HG03159 (cell line): Measurements from ENCODE around the gene CHMP1A.
"Not testable (repeated sequence)": the region's sequence is repeated elsewhere in the genome, so short reads cannot be mapped to it uniquely, and the experiment has no call there.

Experiments
- ATAC-seq: cut with Tn5 transposase; IDR thresholded peaks from one replicate; pipeline ENCODE4 v1.9.1; 2021; ENCODE audit warnings: mild to moderate bottlenecking, moderate library complexity; ENCODE audit not compliant: unreplicated experiment

CHMP1A gene

DNA sequence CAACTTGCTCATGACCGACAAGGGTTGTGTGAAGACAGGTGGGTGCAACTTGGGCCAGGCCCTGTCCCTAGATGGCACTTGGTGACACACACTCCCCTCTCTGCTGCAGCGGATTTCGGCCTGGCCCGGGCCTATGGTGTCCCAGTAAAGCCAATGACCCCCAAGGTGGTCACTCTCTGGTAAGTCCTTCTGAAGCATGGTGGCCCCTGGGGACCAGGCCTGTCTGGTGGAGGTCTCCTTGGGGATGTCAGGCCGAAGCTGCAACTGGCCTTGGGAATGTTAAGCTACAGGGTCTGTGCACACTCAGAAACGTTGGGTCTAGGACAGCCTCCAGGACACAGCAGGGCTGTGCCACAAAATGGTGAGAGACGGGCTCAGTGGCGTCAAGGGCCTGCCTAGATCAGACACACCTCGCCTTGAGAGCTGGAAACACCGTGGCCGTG, 35.8 kb upstream of the CHMP1A start:
- ATAC-seq, result no peak

DNA sequence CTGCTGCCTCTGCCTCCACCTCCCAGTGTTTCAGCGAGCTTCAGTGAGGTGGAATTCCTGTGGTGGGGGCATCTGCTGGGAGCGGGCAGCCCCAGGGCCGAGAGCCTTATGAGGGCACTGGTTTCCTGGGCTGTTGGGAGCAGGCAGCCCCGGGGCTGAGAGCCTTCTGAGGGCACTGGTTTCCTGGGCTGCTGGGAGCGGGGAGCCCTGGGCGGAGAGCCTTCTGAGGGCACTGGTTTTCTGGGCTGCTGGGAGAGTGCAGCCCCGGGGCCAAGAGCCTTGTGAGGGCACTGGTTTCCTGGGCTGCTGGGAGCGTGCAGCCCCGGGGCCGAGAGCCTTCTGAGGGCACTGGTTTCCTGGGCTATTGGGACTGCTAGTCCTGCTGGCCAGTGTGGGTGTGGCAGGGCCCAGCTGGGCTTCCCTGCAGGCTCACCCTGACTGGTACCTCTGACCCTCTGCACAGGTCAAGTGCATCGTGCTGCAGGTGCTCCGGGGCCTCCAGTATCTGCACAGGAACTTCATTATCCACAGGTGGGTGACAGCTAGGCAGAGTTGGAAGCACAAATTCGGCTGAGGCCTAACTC, 34.6 kb upstream of the CHMP1A start:
- no peak for ATAC-seq

DNA sequence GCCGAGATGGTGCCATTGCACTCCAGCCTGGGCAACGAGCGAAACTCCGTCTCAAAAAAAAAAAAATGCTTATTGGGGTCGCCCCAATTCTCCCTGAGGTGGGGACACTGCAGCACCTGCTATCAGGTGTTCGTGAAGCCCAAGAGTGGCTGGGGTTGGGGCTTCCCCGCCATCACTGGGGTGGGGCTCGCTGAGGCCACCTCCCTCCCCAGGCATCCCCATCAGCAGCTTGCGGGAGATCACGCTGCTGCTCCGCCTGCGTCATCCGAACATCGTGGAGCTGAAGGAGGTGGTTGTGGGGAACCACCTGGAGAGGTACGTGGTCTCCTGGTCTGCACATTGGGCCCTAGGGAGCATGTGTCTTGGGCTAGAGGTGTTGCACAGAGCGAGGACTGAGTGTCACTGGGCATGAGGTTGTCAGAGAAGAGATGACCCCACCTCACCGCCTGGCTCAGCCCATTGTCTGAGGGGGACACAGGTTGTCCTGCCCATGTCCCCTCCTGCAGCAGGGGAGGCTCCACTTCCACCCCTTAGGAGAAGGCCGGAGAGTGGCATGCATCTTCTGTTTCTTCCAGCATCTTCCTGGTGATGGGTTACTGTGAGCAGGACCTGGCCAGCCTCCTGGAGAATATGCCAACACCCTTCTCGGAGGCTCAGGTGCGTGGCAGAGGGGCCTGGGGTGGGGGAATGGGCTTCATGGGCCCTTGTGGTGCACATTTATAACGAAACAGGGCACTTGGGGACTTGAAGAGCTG, 33.9 kb upstream of the CHMP1A start:
- ATAC-seq, result no peak

DNA sequence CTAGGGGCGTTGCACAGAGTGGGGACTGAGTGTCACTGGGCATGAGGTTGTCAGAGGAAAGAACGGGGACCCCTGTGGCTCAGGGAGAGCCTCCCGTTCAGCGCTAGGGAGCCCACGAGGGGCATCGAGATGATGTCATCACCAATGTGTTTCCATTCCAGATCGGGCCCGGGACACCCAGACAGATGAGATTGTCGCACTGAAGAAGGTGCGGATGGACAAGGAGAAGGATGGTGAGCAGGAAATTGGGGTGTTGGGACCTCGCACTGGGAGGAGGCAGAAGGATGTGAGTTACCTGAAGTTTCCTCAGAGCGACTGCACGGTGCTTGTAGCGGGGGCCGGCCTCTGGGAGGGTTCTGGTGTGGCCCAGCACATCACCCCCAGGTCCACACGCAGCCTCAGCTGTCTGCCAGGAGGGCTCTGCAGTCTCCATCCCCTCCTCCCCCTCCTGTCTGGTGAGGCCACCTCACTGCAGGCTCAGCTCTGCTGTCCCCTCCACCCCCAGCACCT, 32.9 kb upstream of the CHMP1A start:
- ATAC-seq, result no peak

DNA sequence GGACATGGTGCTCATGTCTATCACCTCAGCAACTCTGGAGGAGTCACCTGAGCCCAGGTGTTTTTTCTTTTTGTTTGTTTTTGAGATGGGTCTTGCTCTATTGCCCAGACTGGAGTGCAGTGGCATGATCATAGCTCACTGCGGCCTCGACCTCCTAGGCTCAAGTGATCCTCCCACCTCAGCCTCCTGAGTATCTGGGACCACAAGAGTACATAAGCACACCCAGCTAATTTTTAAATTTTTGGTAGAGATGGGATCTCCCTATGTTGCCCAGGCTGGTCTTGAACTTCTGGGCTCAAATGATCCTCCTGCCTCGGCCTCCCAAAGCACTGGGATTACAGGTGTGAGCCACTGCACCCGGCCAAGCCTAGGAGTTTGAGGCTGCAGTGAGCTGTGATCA, 32.1 kb upstream of the CHMP1A start:
- ATAC-seq, result not testable (repeated sequence)

DNA sequence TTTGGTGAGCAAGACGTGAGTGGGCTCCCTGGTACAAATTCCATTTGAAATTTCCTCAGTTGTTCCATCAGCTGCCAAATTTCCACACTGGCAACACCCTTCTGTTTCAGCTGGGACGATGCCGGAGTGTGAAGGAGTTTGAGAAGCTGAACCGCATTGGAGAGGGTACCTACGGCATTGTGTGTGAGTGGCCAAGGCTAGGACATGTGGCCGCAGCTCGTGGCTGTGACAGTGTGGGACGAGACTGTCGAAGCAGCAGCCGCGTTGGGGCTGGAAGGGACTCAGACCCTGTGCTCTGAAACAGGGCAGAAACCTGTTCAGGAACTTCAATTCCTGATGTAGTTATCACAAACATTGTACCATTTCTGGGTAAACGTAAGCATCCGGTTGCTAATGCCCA, 31.6 kb upstream of the CHMP1A start:
- ATAC-seq, result no peak

DNA sequence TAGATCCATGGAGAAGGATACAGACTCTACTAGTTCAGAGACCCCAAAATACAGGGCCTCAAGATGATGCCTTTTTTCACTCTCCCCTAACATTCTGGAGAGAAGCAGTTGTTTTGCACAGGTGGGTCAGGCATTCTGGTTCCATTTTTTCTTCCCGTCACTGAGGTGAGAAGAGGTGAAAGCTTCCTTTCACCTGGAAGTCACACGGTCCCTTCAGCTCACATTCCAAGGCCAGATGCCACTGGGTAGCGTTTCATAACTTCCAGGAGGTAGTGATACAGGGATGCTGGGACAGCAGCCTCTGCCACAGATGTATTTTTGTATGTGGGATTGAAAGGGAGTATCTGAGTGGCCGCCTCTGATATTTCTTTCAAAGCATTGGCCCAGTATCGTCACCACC, 30.9 kb upstream of the CHMP1A start:
- no peak for ATAC-seq

DNA sequence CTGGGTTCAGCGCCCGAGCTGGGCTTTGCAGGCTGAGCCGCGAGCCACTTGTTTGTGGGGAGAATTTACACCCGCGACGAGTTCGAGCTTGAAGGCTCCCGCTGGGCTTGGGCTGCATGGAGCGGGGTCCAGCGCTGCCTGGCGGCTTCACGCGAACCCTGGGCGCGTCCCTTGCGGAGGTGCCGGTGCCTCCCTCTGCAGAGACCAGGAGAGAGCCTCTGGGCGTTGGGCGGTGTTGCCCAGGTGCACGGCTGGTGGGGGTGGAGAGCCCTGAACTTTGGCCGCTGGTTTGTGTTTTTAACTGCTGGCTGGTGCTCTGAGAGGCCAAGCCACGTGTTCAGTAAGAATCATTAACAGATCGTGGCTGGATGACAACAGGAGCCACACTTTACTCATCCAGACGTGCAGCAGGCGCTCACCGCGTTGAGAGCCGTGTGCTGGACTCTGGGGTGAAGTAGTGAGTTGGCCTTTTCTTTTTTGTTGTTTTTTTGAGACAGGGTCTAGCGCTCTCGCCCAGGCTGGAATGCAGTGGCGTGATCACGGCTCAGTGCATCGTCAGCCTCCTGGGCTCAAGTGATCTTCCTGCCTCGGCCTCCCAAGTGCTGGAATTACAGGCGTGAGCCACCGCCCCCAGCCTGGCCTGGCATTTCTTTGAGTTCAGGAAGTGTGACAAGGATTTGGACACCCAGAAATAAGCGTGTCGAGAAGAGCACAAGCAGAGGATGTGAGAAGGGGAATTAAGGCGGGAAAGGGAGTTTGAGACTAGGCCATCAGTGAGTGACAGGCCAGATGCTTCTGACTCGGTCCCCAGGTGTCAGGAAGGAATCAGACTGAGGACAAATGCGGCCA, 29.8 kb upstream of the CHMP1A start:
- ATAC-seq, result peak; percentile 37

DNA sequence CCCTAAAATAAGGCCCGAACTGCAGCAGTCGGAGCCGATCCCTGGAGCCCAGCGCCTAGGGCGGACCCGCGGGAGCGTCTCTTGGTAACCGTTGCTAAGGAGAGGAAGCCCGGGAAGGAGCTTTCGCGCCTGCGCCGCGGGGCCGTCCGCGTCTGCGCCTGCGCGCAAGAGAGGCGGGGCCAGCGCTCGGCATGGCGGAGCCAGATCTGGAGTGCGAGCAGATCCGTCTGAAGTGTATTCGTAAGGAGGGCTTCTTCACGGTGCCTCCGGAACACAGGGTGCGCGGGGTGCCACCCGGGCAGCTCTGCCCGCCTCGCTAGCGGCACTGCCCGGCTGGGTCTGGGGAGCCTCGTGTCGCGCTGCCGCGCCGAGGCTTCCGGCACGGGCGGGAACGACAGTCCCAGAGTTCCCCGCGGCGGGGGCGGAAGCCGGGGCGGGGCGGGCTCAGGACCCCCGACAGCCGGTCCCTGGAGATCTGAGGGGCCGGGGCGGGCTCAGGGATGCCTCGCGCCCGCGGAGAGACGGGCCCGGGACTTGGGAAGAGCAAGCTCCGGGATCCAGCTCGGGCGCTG, 29.1 kb upstream of the CHMP1A start, which contains the start of gene CDK10:
Gene CDK10 (plus strand): TSS at position 170 of the 572 bp plus-strand sequence. CDS start 22 bp downstream, at position 192.
- peak; percentile 79 for ATAC-seq

DNA sequence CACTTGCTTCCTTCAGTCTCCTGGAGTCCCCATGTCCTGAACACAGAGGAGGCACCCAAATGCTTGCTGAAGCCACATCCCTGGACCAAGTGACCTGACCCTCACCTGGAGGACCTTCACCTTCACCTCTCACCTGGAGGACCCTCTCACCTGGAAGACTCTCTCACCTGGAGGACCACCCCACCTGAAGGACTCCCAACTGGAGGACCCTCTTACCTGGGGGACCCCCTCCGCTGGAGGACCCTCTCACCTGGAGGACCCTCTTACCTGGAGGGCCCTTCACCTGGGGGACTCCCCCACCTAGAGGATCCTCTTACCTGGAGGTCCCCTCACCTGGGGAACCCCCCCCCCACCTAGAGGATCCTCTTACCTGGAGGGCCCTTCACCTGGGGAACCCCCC, 28.4 kb upstream of the CHMP1A start:
- no peak for ATAC-seq

DNA sequence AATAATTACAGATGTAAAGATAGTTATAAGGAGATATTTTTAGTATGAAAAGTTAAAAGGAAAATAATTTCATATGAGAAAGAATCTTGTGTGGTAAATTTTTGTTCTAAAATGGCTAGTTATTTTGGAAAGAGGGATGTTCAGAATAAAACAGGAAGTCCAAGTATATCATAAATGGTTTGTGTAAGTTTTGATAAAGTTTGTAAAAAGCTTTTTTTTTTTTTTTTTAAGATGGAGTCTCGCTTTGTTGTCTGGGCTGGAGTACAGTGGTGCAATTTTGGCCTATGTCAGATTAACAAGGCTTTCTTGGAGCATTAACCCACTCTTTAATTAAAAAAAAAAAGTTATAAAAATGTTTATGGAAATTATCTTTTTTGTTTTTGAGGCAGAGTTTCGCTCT, 20.8 kb upstream of the CHMP1A start:
- no peak for ATAC-seq

DNA sequence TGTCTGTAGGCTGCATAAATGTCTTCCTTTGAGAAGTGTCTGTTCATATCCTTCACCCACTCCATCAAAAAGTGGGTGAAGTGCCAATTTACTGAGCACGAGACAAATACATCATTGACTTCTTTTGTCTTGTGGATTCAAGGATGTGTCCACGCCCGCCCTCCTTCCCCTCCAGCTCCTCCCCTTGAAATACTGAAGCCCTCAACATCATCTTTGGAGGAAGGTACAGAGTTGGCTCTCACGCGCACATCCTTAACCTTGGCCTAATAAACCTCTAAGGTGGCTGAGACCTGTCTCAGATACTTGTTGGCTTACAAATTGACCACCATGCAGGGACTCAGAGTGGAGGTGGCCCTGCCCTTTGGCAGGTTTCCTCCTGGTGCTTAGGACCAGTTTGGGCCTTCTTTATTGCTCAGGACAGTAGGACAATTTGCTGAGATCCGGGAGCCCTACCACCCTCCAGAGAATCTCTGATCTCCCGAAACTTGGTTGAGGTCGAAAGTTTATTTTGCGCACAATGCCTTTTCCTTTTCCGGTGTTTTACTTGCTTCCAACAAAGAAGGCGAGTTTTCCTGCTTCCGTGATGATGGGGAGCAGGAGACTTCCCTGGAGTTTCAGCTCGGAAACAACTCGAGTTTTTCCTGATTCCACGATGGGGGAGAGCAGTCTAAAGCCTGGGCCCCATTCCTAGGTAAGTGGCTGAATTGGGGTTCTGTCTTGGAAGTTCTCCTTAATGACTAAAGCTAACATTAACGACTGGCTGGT, 14.9 kb upstream of the CHMP1A start:
- no peak for ATAC-seq

DNA sequence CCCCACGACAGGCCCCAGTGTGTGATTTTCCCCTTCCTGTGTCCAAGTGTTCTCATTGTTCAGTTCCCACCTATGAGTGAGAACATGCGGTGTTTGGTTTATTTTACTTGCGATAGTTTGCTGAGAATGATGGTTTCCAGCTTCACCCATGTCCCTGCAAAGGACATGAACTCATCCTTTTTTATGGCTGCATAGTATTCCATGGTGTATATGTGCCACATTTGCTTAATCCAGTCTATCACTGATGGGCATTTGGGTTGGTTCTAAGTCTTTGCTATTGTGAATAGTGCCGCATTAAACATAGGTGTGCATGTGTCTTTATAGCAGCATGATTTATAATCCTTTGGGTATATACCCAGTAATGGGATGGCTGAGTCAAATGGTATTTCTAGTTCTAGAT, 14.1 kb upstream of the CHMP1A start:
- not testable (repeated sequence) for ATAC-seq

DNA sequence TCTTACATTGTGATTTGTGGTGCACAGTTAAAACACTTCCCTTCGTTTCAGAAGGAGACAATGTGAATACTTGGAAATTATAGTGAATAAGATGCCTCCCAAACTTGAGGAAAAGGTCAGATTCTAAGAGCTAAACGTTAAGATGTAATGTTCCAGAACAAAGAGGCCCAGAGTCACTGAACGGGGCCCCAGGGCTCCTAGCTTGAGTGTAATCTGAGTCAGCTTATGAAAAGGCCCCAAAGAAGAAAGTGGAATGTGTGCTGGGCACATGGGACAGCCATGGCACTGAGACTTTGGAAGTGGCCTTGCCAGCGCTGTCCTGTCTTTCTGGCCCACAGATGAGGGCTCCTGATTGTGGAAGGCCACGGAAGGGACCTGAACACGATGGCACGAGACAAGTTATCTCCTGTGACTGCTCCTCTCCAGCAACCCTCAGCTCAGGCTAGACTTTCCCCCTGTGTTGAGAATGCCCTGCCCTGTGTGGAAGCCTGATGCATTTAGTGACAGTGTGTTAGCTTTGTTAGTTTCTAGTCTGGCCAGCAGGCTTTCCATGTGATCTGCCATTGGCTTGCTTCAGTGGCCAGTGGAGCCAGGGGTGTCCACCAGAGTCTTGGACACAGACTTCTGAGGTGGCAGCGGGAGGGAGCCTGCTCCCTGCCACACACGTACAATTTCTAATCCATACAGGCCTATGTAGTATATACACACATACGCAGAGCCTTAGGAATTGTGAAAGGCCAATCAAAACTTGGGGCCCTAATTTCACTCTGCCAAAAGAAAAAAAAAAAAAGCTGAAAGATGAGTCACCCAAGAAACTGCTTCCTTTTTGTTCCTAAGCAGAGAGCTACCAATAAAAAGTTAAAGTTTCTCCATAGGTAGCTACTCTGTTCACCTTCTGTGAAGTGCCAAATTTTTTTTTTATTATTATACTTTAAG, 13.3 kb upstream of the CHMP1A start:
- ATAC-seq, result no peak

DNA sequence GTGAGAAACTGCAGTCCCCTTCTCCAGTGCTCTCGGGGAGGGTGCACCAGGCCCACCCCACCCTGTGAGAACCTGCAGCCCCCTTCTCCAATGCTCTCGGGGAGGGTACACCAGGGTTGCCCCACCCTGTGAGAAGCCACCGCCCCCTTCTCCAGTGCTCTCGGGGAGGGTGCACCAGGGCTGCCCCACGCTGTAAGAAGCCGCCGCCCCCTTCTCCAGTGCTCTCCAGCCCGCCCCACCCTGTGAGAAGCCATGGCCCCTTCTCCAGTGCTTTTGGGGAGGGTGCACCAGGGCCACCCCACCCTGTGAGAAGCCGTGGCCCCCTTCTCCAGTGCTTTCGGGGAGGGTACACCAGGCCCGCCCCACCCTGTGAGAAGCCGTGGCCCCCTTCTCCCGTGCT, 12.2 kb upstream of the CHMP1A start:
- ATAC-seq, result no peak

DNA sequence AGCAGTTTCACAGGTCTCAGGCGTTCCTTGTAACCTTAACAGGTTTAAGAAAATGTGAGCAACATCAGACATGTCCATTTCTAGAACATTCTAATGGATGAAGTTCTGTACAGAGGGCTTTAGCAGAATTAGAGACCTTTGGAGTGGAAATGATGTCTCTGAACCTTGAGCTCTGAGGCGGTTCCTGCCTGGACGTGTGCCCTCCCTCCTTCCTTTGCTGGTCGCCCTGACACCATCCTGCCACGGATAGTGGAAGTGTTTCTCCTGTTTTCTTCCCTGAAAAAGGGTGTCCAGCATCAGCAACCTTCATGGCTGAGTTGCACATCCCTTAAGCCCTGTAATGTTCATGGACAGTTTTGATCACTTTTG, 11.3 kb upstream of the CHMP1A start:
- no peak for ATAC-seq

DNA sequence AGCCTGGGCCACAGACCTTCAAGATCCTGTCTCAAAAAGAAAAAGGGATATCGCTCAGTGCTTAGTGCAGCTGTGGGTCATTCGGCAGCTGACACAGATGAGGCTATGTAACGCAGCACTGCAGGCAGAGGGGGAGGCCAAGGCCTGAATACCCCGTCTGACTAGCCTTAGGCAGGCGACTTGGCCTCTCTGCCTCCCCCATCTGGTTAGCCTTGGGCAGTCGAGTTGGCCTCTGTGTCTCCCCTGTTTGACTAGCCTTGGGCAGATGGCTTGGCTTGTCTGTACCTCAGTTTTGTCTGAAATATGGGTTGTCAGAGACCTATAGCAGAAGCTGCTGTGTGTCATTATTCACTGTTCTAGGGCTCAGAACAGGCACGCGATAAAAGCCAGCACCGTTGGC, 10.1 kb upstream of the CHMP1A start:
- no peak for ATAC-seq

DNA sequence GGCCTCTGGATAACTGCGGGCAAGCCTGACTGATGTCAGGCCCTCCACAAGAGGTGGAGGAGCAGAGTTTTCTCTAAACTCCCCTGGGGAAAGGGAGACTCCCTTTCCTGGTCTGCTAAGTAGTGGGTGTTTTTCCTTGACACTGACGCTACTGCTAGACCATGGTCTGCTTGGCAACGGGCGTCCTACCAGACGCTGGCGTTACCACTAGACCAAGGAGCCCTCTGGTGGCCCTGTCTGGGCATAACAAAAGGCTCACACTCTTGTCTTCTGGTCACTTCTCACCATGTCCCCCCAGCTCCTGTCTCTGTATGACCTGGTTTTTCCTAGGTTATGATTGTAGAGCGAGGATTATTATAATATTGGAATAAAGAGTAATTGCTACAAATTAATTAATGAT, 9.5 kb upstream of the CHMP1A start:
- ATAC-seq, result not testable (repeated sequence)

DNA sequence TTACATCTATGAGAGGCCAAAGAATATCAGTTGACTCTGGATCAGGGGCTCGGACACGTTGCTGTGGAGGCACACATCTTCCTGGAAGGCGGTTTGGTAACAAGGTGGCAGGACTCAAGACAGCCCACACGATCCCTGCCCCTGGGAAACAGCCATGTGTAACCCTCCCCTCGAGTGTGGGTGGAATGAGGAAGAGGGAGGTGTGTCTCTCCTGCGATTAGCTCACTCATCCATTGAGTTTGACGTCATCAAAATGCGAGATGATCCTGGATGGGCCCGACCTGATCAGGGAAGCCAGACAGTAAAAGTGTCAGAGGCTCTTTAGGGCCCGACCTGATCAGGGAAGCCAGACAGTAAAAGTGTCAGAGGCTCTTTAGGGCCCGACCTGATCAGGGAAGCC, 6.7 kb upstream of the CHMP1A start:
- not testable (repeated sequence) for ATAC-seq
